Stimulated activated CD8-positive, alpha-beta memory T cell treated with anti-CD3 and anti-CD28 coated beads, Interleukin-7, amount 100 ng/mL, for 4 hours (primary cell): ENCODE measurements around the gene CCDC85B.

Source experiments
- DNase-seq, 2 donors: peaks; one replicate each; pipeline ENCODE4 v3.0.0-alpha.2; 2020; ENCODE audit warnings: low read depth in 2 of 2

Gene CCDC85B

DNA sequence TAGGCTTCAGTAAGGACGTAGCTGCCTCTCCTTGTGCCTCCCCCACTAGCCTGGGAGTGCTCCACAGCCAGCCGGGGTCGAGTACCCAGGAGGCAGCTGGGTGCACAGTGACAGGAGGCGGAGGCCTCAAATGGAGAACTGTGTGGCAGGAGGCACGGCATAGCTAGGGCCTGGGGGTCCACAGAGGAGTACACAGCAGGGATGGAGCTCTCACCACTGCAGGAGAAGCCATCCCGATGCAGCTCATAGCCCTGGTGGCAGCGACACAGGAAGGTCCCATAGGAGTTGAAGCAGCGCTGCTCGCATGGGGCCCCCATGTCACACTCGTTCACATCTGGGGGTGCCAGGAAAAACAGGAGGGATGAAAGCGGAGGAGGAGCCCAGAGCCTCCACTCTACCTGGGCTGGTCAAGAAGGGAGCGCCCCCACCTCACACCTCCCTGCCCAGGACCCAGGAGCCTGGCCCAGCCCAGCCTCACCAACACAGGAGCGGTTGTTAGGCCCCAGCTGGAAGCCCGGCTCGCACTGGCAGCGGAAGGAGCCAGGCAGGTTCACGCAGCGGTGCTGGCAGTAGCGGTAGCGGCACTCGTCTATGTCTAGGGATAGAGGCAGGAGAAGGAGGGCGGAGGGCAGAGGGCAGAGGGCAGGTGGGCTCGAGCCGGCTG, 20.7 kb upstream of the CCDC85B start:
- DNase-seq, result no peak

DNA sequence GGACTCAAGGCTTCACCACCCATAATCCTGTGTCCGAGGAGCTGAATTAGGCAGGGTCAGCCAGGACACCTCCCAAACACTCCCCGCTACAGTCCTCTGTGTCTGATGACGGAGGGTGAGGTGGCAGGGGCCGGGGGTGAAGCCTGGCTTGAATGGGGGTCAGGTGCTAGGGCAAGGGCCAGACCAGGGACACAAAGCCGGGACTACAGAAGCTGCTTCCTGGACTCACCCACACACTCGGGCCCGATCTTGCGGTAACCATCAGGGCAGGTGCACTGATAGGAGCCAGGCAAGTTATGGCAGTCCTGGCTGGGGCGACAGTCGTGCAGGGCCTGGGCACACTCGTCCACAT, 20.2 kb upstream of the CCDC85B start:
- no peak for DNase-seq

DNA sequence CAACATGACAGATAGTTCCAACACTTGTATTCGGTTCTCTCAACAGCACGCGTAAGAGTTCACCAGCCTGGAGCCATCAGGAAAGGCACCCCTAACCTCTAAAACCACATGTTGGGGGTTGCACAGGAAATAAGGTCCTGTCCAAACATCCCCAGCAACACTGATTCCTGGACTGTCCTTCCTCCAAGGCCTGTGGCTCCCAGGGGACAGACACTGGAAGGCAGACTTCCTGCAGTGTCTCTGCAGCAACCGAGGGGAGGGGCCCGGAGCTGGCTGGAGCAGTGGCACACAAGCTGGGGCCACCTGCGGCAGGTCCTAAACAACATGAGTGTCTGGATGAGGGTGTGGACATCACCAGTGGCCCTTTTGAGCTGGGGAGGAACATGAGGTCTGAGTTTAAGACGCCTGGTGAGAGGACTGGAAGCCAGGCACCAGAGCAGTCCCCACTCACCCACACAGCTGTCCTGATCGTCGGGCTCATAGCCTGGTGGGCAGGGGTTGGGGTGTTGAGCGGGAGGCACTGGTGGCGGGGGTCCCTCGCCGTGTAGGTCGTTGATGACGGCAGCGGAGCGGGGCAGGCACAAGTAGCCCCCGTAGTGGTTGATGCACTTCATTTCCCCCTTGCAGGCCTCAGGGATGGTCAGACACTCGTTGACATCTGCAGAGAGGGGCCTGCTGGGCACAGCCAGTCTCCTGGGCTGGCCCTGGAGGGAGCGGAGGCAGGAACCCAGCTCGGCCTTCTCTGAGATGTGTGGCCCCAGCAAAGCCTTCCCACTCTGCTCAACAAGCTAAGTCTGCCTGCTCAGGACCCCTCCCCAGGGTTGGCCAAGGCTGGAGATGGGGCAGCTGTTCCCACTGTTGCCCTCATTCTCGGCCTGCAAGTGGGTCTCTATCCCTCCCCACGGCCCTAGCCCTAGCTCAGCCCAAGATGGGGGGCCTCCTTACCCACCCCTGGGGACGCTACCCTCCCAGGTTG, 19.5 kb upstream of the CCDC85B start:
- DNase-seq, result no peak

DNA sequence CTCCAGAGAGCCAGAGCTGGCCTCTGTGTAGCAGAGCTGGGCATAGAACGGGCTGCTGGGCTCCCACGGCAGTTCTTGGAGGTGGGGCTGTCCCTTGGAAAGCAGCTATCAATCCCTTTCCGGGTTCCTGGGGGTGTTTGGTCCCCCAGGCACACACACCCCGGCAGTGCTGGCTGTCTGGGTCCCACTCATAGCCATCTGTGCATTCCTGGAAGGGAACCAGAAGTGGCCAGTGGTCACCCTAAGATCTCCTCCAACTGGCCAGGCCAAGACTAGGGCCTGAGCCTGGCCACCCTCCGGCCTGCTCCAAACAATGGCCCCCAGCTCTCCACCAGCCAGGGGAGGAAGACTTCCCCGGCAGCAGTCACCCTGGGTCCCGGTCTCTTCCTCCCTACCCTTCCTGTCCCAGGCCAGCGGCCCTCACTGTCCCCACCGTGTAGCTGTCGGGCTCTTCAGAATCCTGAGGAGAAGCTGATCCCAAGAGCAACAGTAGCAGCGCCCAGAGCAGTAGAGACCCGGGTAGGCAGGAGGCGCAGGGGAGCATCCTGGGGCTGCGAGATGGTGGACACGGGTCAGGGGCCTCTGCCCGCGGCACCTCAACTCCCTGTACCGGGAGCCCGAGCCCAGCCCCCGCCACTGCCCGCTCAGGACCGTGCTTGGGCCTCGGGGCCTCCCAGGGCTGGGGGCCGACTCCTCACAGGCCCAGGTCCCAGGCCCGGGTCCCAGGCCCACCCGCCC, 18.5 kb upstream of the CCDC85B start:
- no peak for DNase-seq

DNA sequence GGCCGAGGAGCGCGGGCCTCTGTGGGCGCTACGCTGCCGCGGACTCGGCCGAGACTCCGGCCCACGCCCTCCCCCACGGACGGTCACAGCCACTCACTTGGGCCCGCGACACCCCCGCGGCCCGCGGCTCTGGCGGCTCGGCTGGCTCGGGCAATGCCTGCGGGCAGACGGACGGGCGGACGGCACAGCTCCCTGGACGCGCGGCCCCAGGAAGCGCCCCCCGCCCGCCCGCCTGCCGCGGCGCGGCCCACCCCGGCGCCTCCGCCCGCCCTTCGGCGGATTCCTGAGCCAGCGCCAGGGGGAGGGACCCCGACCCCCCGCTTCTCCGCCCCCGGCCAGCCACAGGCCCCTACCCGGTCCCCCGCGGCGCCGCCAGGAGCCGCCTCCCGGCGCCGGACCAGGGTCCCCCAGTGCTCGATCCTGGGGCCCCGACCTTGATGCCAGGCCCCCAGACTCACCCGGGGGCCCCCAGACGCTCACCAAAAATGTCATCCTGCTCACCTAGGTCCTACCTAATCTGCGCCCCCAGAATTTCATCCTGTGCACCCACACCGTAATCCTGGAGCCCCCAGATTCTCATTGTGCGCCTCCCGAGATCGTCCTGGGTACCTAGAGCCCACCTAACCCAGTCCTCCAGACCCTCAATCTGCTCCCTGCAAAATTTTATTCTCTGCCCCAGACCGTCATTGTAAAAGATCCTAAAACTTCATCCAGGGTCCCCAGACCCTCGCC, 17.7 kb upstream of the CCDC85B start, which contains the start of gene EFEMP2:
Gene EFEMP2, minus strand, starts transcription at position 215 of the 732 bp plus-strand sequence. CDS start 446 bp downstream, outside the sequence.
- DNase-seq, result no peak

DNA sequence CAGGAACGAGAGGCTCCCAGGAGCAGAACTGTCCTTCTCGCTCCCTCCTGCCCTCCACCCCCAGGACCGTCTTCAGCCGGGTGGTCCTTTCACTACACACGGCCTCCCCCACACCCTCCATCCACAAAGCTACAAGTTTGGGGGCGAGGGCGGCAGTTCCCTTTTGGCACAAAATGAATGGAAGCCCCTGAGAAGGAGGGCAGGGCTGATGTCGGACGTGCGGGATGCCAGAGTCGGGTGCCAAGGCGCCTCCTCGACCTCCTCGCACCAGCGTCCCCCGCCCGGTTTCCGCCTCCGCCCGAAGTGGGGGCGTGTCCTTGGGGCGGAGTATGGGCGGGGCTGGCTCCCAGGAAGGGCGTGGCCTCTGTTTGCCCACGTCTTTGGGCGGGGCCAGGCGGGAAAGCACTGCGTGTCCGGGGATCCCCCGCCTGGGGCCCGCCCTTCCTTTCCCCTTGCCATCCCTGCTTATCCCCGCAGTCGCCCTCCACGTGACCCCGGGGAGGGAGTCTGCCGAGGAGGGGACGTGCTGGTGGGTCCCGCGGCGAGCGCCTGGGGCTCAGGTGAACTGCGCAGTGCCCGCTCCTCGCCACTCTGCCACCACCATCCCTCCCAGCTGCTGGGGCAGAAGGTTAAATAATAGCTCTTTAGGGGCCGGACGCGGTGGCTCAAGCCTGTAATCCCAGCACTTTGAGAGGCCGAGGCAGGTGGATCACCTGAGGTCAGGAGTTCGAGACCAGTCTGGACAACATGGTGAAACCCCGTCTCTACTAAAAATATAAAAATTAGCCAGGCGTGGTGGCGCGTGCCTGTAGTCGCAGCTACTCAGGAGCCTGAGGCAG, 16.9 kb upstream of the CCDC85B start:
- peak; percentile 87 to 88 for DNase-seq

DNA sequence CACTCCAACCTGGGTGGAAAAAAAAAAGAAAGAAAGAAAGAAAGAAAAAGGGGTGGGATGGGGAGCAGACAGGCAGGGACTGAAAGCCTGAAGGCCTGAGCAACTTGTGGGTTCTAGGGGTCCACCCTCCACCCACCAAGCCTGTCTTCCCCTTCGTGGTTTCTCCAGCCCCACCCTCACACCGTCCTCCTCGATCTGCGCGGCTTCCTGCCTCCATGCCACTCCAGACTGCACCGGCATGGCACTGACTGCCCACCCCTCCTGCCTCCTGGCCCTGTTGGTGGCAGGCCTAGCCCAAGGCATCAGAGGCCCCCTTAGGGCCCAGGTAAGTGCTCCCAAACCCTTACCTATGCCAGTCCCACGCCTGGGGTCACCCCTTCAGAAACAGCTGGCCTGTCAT, 10.9 kb upstream of the CCDC85B start, which contains the start of gene CTSW:
Gene CTSW, plus strand, starts transcription at position 221 of the 400 bp plus-strand sequence. Its CDS starts 18 bp downstream, at position 239.
- no peak for DNase-seq

DNA sequence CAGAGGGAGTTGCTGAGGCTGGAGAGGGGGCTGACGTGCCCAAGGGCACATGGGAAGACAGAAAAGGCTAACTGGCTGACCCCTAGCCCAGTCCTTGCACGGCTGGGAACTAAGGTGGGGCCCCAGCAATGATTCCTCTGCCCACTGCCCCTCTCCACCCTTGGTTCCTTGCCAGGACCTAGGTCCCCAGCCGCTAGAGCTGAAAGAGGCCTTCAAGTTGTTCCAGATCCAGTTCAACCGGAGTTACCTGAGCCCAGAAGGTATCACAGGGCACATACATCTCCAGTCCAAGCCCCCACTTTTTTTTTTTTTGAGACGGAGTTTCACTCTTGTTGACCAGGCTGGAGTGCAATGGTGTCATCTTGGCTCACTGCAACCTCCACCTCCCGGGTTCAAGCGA, 10.4 kb upstream of the CCDC85B start:
- DNase-seq, result no peak

DNA sequence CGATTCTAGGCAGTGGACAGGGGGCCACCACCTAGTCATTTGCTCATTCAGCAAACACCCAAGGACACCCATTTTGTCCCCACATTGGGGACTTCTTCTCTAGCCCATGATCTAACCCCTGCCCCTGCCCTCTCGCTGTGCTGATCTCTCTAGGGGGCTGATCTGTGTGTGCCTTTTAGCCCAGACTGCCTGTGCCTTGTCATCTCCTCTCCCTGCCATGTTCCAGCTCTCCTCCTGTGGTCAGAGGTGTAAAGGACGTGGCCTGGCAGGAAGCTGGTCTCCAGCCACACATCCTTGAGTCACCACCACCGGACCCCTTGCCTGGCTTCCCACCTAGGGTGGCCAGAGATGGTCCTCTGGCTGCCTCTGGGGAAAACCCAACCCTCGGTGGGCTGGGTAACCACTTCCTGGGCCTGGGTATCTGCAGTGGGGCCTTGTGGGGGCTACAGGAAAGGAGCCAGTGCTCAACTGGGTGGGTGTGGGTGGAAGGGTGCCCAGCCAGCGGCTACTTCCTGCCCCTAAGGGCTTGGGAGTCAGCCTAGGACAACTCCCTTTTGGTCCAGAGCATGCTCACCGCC, 9.5 kb upstream of the CCDC85B start:
- no peak for DNase-seq

DNA sequence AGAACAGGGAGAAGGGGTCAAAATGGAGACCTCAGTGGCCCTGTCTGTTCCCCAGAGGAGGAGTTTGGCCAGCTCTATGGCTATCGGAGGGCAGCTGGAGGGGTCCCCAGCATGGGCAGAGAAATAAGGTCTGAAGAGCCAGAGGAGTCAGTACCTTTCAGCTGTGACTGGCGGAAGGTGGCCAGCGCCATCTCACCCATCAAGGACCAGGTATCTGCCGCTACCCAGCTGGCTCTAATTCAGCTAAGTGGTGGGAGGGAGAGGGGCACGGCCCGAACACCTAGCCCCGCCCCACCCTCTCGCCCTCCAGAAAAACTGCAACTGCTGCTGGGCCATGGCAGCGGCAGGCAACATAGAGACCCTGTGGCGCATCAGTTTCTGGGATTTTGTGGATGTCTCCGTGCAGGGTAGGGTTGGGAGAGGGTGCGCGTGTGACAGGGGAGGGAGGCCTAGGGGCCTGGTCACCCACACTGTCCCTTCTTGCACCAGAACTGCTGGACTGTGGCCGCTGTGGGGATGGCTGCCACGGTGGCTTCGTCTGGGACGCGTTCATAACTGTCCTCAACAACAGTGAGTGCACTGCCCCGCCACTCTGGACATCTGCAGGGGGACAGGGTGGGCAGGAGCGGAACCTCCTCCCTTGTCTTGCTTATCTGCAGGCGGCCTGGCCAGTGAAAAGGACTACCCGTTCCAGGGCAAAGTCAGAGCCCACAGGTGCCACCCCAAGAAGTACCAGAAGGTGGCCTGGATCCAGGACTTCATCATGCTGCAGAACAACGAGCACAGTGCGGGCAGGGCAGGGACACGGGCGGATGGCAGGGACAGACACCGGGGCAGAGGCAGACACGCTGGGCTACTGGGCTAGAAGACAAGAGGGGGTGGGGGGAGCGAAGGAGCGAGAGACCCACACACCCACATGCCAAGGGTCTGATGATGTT, 8.1 kb upstream of the CCDC85B start:
- no peak for DNase-seq

DNA sequence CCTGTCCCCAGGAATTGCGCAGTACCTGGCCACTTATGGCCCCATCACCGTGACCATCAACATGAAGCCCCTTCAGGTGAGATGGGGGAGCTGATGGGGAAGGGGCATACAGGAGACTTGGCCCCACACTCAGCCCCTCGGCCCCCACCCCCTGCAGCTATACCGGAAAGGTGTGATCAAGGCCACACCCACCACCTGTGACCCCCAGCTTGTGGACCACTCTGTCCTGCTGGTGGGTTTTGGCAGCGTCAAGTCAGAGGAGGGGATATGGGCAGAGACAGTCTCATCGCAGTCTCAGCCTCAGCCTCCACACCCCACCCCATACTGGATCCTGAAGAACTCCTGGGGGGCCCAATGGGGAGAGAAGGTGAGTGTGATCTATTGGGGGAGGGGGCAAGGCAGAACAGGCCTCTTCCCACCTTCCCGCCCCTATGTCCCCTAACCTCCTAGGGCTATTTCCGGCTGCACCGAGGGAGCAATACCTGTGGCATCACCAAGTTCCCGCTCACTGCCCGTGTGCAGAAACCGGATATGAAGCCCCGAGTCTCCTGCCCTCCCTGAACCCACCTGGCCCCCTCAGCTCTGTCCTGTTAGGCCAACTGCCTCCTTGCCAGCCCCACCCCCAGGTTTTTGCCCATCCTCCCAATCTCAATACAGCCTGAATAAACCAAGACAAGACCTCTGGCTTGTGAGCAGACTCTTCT, 7.3 kb upstream of the CCDC85B start:
- DNase-seq, result no peak

DNA sequence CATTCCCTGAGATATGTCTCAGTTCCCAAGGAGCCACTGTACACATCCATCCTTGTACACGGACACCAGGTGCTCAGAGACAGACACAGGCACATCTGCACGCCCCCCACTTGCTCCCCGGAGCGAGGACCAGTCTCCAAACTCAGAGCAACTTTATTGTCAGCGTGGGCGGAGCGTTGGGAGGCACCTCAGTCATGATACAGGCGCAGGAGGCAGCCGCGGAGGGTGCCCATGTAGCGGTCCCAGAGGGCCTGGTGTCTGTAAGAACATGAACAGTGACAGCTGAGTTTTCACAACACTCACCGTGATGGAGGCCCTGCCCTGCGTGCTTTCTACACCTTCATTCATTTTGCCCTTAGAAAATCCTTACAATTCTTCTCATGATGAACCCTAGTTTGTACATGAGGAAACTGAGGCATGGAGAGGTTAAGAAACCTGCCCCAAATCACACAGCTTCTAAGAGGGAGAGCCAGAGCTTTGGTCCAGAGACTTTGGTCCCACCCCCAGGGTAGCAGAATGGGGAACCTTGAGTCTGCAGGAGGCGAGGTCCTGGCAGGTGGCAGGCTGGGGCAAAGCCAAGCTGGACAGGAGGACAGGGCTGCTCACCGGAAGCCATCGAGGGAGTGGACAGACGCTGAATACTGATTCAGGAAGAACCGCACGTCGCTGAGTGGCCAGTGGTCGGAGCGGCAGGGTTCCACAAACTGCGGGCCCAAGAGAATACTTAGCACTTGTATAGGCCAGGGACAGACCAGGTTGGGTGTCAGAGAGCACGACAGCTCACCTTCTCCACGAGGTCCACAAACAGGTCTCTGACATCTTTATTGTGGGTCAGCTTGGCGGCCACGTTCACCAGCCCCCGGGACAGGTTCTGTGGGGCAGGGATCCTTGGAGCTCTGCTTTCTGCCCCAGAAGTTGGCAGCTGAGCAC, 6.4 kb upstream of the CCDC85B start:
- DNase-seq, result no peak

DNA sequence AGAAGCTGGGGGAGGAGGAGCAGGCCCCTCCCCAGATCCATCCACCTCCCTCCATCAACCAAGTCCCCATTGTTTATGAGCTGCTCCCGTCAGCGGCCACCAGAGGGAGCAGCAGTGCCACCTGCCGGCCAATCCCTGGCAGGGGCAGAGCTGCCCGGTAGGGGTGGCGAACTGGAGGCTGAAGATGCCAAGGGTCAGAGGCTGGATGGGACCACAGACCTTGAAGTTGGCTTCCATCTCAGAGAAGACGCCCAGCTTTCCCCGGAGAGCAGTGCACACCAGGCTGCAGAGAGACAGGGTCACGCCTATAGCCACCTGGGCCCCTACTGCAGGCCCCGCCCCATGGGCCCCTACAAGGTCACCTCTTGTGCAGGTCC, 5.8 kb upstream of the CCDC85B start:
- DNase-seq, result peak; percentile 68

DNA sequence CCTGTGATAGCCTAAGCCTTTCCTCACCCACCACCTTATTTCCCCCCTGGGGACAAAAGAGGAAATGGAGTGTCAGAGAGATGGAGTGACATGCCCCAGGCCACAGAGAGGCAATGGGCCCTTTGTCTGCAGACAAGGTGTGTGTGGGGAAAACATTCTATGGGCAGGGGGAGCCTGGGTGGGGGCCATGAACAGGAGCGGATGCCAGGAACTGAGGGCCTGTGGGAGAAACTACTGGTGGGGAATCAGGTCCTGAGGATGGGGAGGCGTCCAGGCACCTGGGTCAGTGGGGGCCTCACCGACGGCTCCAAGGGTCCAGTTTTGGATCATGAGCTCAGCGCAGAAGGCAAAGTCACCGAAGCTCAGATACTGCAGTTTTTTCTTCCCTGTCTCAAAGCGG, 5.2 kb upstream of the CCDC85B start:
- DNase-seq, result no peak

DNA sequence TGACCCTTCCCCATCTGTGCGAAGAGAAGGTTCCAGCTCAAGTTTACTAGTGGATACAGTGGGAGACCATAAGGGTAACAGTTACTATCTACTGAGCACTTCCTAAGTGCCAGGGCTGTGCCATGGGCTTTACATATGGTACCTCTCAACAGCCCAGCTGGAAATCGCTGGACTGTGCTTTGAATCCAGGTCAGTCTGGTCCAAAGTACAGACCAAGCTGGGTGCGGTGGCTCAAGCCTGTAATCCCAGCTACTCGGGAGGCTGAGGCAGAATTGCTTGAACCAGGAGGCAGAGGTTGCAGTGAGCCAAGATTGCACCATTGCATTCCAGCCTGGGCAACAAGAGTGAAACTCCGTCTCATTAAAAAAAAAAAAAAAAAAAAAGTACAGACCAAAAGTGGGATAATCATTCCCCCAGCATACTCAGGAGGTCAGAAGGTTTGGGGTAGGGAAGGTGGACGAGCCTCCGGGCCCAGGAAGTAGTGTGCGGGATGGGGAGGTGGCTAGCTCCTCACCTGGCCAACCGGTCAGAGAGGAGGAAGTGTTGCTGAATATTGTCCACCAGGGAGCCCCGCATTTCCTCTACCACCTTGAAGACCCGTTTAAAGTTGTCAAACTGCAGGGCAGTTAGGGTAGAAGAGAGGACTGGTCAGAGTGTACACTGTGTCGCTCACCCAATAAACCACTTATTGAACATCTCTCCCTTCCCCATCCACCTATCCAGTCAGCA, 4.5 kb upstream of the CCDC85B start:
- DNase-seq, result no peak

DNA sequence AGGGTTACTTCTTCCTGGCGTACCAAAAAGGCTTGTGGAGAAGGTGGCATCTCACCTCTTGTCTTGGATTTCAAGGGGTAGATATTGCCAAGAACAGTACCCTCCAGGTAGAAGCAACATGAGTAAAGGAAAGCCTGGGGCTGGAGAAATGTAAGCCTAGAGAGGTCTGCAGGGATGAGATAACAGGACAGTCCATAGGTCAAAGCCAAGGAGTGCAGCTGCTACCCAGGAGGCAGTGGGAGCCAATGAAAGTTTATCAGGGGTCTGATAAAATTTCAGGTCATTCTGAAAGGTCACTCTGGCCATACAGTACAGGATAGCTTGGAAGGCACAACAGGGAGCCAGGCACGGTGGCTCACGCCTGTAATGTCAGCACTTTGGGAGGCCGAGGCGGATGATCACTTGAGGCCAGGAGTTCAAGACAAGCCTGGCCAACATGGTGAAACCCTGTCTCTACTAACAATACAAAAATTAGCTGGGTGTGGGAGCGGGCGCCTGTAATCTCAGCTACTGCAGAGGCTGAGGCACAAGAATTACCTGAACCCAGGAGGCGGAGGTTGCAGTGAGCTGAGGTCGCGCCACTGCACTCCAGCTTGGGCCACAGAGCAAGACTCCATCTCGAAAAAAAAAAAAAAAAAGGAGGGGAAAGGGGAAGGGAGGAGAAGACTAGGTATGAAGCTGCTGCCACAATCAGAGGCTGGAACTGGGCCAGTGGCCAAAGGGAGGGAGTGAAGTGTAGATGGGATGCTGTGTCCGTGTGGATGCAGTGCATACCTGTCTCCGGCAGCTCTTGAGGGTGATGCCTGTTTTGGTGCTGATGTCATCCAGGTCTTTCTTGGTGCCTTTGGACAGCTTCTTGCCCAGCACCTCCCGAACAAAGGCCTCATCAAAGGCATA, 3.4 kb upstream of the CCDC85B start:
- DNase-seq, result no peak
